RKO (cell line): ENCODE data around the gene ARTN.

Source experiments
- DNase-seq: peaks from one replicate; pipeline ENCODE4 v3.0.0-alpha.2; 2016; ENCODE audit warnings: low spot score

Gene ARTN

GRCh38 chr1:43933386-43934100 is at the start of gene ARTN:
ARTN (plus strand) TSS chr1:43933801; CDS start chr1:43935657, 1,856 bp downstream.
- DNase-seq = no peak

GRCh38 chr1:43885279-43885801 is 48.3 kb upstream of the ARTN start:
- DNase-seq = no peak

GRCh38 chr1:43887748-43888147 is 45.9 kb upstream of the ARTN start:
- no peak for DNase-seq

- DNase-seq = no peak
Measured at GRCh38 chr1:43890815-43891214, 42.8 kb upstream of the ARTN start.

- no peak for DNase-seq
Measured at GRCh38 chr1:43893006-43893405, 40.6 kb upstream of the ARTN start.

GRCh38 chr1:43898981-43899380 is 34.6 kb upstream of the ARTN start:
- DNase-seq = no peak

GRCh38 chr1:43900386-43900785 is 33.2 kb upstream of the ARTN start:
- no peak for DNase-seq

- no peak for DNase-seq
Measured at GRCh38 chr1:43901196-43901961, 32.2 kb upstream of the ARTN start.

- DNase-seq = no peak
Measured at GRCh38 chr1:43902058-43902831, 31.4 kb upstream of the ARTN start.

- no peak for DNase-seq
Measured at GRCh38 chr1:43904660-43905551, 28.7 kb upstream of the ARTN start.

- no peak for DNase-seq
Measured at GRCh38 chr1:43908226-43908625, 25.4 kb upstream of the ARTN start.

- DNase-seq = no peak
Measured at GRCh38 chr1:43908858-43909257, 24.7 kb upstream of the ARTN start.

GRCh38 chr1:43910343-43910742 is 23.3 kb upstream of the ARTN start:
- DNase-seq = no peak

GRCh38 chr1:43912607-43913006 is 21.0 kb upstream of the ARTN start:
- DNase-seq = no peak

- no peak for DNase-seq
Measured at GRCh38 chr1:43913051-43913501, 20.5 kb upstream of the ARTN start.

GRCh38 chr1:43913666-43914360 is 19.8 kb upstream of the ARTN start:
- DNase-seq = no peak

GRCh38 chr1:43914576-43915525 is 18.8 kb upstream of the ARTN start:
- no peak for DNase-seq

GRCh38 chr1:43919906-43920305 is 13.7 kb upstream of the ARTN start:
- DNase-seq = no peak

- DNase-seq = no peak
Measured at GRCh38 chr1:43921022-43921421, 12.6 kb upstream of the ARTN start.

- no peak for DNase-seq
Measured at GRCh38 chr1:43924516-43924915, 9.1 kb upstream of the ARTN start.
